ENCODE measurements around the gene AGBL5.
"Not testable (repeated sequence)": the region's sequence is repeated elsewhere in the genome, so short reads cannot be mapped to it uniquely, and the experiment has no call there.

AGBL5 gene

GRCh38 chr2:27118525-27119329, 67.3 kb downstream of the AGBL5 start, which contains the start of gene CGREF1:
TSS of gene CGREF1 (minus strand) at chr2:27119128. CDS start at chr2:27104366, 14,762 bp downstream.
- DNase-seq (ENCODE audit: low read depth): no peak

GRCh38 chr2:27119330-27119670, 67.8 kb downstream of the AGBL5 start:
- not testable (repeated sequence) for DNase-seq (ENCODE audit: low read depth)

Measured in iris pigment epithelial cell (primary cell).